ENCODE measurements around the gene IL32. TPM values are rescaled to one million over a fixed set of nuclear protein-coding genes. Genes with fewer than 3 reads are reported as not detected.

Gene IL32
- total RNA-seq, 6 experiments from 2014 or later = 204 to 1,268 (median 669) TPM

DNA sequence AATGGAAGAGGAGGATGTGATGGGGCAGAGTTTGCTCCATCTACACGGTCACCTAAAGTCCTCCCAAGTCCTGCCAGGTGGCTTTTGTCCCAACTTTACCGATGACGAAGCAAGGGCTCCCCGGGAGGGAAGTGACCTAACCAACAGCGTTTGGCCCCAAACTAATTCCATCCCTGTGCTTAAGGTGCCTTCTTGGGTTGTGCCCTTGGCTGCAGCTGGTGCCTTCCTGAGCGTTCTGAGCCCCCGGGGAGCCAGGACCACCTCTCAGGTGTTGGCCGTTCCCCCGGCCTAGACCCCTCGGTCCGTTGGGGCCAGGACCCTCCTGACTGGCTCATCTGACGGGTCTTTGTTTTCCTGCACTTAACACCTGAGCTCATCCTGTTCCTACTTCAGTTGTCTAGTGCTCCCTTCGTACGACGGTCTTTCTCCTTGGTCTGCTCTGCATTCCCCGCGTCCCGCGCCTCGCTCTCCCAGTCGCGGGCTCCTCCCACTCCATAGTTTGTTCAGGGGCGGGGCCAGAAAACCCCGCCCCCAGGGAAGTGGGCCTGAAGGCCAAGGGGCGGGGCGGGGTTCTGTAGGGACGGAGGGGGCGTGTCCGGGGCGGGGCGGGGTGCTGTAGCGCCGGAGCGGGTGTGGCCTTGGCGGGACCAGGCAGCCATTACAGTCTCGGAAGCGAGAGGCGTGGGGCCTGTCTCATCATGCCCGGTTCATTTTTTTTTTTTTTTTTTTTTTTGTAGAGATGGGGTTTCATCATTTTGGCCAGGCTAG lies 34.5 kb downstream of the IL32 start:
- H3K27ac ChIP-seq = no peak overlapping the region

DNA sequence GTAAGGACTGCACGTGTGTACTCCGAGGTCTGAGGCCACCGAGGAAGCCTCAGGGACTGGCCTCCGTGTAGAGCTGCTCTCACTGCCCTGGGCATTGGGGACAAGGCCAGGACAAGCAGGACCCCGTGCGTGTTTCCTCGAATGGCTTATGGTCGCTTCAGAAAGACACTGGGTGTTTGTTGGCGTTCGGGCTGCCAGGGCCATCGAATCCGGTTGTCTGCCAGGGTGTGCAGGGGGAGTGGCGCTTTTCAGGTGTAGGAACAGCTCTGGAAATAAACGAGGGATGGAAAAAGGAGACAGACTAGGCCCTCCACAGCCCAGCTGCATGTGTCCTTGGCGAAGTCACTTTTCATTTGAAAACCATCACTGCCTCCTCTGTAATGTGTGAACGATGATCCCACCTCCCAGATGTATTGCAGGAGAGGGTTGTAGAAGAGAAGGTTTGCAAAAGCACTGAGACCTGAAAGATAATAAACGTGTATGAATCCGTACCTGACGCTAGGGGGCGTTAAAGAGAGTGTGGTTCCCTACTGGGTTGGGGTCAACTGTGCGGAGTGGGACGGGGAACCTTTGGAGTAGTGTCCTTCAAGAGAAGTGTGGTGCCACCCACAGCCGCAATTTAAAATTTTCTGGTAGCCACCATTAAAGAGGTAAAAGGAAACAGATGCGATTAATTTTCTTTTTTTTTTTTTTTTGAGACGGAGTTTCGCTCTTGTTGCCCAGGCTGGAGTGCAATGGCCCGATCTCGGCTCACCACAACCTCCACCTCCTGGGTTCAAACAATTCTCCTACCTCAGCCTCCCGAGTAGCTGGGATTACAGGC lies 35.8 kb downstream of the IL32 start:
- intact Hi-C loops (cut with DNase I) = no loop called here
- no peaks in the 10 kb centered on the region for H3K27me3 ChIP-seq
- no peak overlapping the region for H3K4me3 ChIP-seq
- TF ChIP-seq POLR2A (IDR thresholded peaks at IDR 0.05) = no peak
- TF ChIP-seq, protein P1, sequence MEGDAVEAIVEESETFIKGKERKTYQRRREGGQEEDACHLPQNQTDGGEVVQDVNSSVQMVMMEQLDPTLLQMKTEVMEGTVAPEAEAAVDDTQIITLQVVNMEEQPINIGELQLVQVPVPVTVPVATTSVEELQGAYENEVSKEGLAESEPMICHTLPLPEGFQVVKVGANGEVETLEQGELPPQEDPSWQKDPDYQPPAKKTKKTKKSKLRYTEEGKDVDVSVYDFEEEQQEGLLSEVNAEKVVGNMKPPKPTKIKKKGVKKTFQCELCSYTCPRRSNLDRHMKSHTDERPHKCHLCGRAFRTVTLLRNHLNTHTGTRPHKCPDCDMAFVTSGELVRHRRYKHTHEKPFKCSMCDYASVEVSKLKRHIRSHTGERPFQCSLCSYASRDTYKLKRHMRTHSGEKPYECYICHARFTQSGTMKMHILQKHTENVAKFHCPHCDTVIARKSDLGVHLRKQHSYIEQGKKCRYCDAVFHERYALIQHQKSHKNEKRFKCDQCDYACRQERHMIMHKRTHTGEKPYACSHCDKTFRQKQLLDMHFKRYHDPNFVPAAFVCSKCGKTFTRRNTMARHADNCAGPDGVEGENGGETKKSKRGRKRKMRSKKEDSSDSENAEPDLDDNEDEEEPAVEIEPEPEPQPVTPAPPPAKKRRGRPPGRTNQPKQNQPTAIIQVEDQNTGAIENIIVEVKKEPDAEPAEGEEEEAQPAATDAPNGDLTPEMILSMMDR (IDR thresholded peaks at IDR 0.05) = peak; percentile 36 to 50 (median 46)
- no peak for ATAC-seq
- H3K27ac ChIP-seq = peak overlapping the region in 2 of 3 donors; percentile 10 to 28
- H3K36me3 ChIP-seq = no peaks in the 10 kb centered on the region
- WGBS (ENCODE audit: insufficient coverage, low coverage, low lambda C conversion rate, missing lambda C conversion rate) = 59% methylated on average over 21 of the region's 29 CpGs
- peaks cover 0 to 5% (median 2%) of the 10 kb centered on the region in 4 donors for H3K4me1 ChIP-seq
- peak in 1 of 3 donors; percentile 46 for DNase-seq
- no peaks in the 10 kb centered on the region for H3K9me3 ChIP-seq

More for the DNA sequence above, 34.5 kb downstream of the IL32 start:
- intact Hi-C loops (cut with DNase I) = no loop called here
- peak overlapping the region in 2 of 3 donors; percentile 12 to 41 for H3K4me3 ChIP-seq
- peaks cover 0 to 5% (median 2%) of the 10 kb centered on the region in 4 donors for H3K4me1 ChIP-seq
- ATAC-seq (peak; percentile 96 to 98 (median 97)), DNase-seq (peak; percentile 94 to 95 (median 95))
- H3K36me3 ChIP-seq = no peaks in the 10 kb centered on the region
- TF ChIP-seq, protein P1 (IDR thresholded peaks at IDR 0.05) = no peak
- TF ChIP-seq POLR2A (IDR thresholded peaks at IDR 0.05) = peak; percentile 12
- H3K27me3 ChIP-seq = no peaks in the 10 kb centered on the region
- WGBS (ENCODE audit: insufficient coverage, low coverage, low lambda C conversion rate, missing lambda C conversion rate) = 4% methylated on average over 27 of the region's 39 CpGs
- H3K9me3 ChIP-seq = no peaks in the 10 kb centered on the region

DNA sequence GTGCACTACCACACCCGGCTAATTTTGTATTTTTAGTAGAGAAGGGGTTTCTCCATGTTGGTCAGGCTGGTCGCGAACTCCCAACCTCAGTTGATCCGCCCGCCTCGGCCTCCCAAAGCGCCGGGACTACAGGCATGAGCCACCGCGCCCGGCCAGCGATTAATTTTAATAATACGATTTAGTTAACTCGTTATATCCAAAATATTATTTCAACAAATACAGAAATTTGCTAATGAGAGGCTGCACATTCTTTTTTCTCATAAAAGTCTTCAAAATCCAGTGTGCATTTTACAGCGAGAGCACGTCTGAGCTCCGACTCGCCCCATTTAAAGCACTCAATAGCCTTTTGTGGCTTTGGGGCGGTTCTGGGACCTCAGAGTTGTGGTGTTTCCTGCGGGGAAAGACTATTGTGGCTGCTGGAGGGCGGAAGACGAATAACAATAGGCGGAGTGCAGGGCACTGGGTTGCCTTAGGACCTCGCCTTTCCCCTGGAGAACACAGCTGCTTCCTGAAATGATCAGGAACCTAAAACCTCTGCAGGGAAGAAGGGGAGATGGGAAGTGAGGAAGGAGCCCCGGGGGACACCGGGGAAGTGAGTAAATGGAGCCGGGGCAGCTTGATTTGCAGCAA lies 36.5 kb downstream of the IL32 start:
- ATAC-seq = peak in 2 of 4 donors; percentile 1 to 4
- no peaks in the 10 kb centered on the region for H3K36me3 ChIP-seq
- no peak overlapping the region for H3K4me3 ChIP-seq
- intact Hi-C loops (cut with DNase I) = no loop called here
- no peaks in the 10 kb centered on the region for H3K9me3 ChIP-seq
- 62% methylated on average over 24 of the region's 27 CpGs for WGBS (ENCODE audit: insufficient coverage, low coverage, low lambda C conversion rate, missing lambda C conversion rate)
- peak in 1 of 3 donors; percentile 51 for DNase-seq
- no peak for TF ChIP-seq POLR2A (IDR thresholded peaks at IDR 0.05)
- TF ChIP-seq, protein P1 (IDR thresholded peaks at IDR 0.05) = no peak
- H3K27me3 ChIP-seq = no peaks in the 10 kb centered on the region
- H3K4me1 ChIP-seq = peaks cover 0 to 7% (median 4%) of the 10 kb centered on the region in 4 donors
- peak overlapping the region in 2 of 3 donors; percentile 10 to 28 for H3K27ac ChIP-seq

GRCh38 chr16:3106205-3106928 lies 40.9 kb downstream of the IL32 start:
- peak overlapping the region; percentile 62 to 85 (median 66) for H3K27ac ChIP-seq
- ATAC-seq (peak; percentile 97 to 99 (median 98)), DNase-seq (peak; percentile 94 to 95 (median 94))
- no peaks in the 10 kb centered on the region for H3K9me3 ChIP-seq
- H3K36me3 ChIP-seq = no peaks in the 10 kb centered on the region
- TF ChIP-seq, protein P1 (IDR thresholded peaks at IDR 0.05) = no peak
- peak; percentile 60 for TF ChIP-seq POLR2A (IDR thresholded peaks at IDR 0.05)
- peak overlapping the region; percentile 63 to 76 (median 64) for H3K4me3 ChIP-seq
- H3K27me3 ChIP-seq = no peaks in the 10 kb centered on the region
- intact Hi-C loops (cut with DNase I) = no loop called here
- WGBS (ENCODE audit: insufficient coverage, low coverage, low lambda C conversion rate, missing lambda C conversion rate) = 0% methylated on average over 9 of the region's 74 CpGs
- H3K4me1 ChIP-seq = peaks cover 0 to 6% (median 4%) of the 10 kb centered on the region in 4 donors
